GM12864 (cell line): ENCODE measurements around the gene ATAD2B.

Experiments used
- DNase-seq: peaks from one replicate; pipeline ENCODE4 v3.0.0-alpha.2; 2011; ENCODE audit warnings: low read depth
- H3K4me3 ChIP-seq: 2 replicates; pipeline ENCODE4 v1.5.1; 2011; ENCODE audit warnings: mild to moderate bottlenecking, low read depth, low read length, control low read depth
- CTCF ChIP-seq: IDR thresholded peaks from 2 replicates; pipeline ENCODE4 v1.5.1; 2011; ENCODE audit warnings: low read depth, mild to moderate bottlenecking, moderate library complexity, low read length, control low read depth, inconsistent platforms; ENCODE audit errors: missing control alignments

The ATAD2B gene

GRCh38 chr2:23707096-23707495 is 219.8 kb downstream of the ATAD2B start:
- DNase-seq = no peak
- TF ChIP-seq CTCF = no peak
- no peak overlapping the region for H3K4me3 ChIP-seq

GRCh38 chr2:23706613-23707078 is 220.3 kb downstream of the ATAD2B start:
- DNase-seq = no peak
- TF ChIP-seq CTCF = no peak
- no peak overlapping the region for H3K4me3 ChIP-seq

- DNase-seq = no peak
- H3K4me3 ChIP-seq = no peak overlapping the region
- no peak for TF ChIP-seq CTCF
Observed at GRCh38 chr2:23705771-23706612, 220.9 kb downstream of the ATAD2B start.

- no peak for TF ChIP-seq CTCF
- no peak overlapping the region for H3K4me3 ChIP-seq
- DNase-seq = no peak
Observed at GRCh38 chr2:23703583-23704385, 223.1 kb downstream of the ATAD2B start.

- TF ChIP-seq CTCF = no peak
- no peak overlapping the region for H3K4me3 ChIP-seq
- DNase-seq = no peak
Observed at GRCh38 chr2:23703037-23703582, 223.8 kb downstream of the ATAD2B start.

GRCh38 chr2:23700627-23701026 is 226.3 kb downstream of the ATAD2B start:
- TF ChIP-seq CTCF = no peak
- H3K4me3 ChIP-seq = no peak overlapping the region
- no peak for DNase-seq
